MCF 10A (cell line): ENCODE data around the gene CD79B. TPM values are rescaled to one million over a fixed set of nuclear protein-coding genes. Genes with fewer than 3 reads are reported as not detected.

Experiments
- BruUV-seq: library from RNA; stranded (reverse); fragments of 400-500 nt; replicated peaks from 2 replicates; lab custom pipeline; 2021; lab: Mats Ljungman, UMichigan
- CTCF ChIA-PET: fragments of 300-600 bp; sonication (Branson Sonifier 250); formaldehyde crosslinking; extraction: SDS; loops from one replicate; lab custom pipeline; 2021; ENCODE audit warnings: antibody characterized with exemption, inconsistent platforms; lab: Yijun Ruan, JAX
- POLR2A ChIA-PET: fragments of 300-600, 350-650 bp; sonication (Branson Sonifier 250); formaldehyde crosslinking; extraction: SDS; loops from one replicate; lab custom pipeline; 2020; ENCODE audit warnings: antibody characterized with exemption, inconsistent platforms; lab: Yijun Ruan, JAX
- DNase-seq: peaks from one replicate; pipeline ENCODE4 v3.0.0-alpha.2; 2018; ENCODE audit not compliant: unreplicated experiment
- H3K27ac Mint-ChIP-seq: one replicate; pipeline ENCODE4 v1.8.0; 2022; ENCODE audit warnings: mild to moderate bottlenecking, low read depth, mixed read lengths; ENCODE audit not compliant: unreplicated experiment
- H3K27me3 Mint-ChIP-seq: one replicate; pipeline ENCODE4 v1.8.0; 2022; ENCODE audit warnings: mixed read lengths; ENCODE audit not compliant: insufficient read depth, unreplicated experiment
- H3K36me3 Mint-ChIP-seq: one replicate; pipeline ENCODE4 v1.8.0; 2022; ENCODE audit warnings: mild to moderate bottlenecking, moderate library complexity, mixed read lengths; ENCODE audit not compliant: insufficient read depth, unreplicated experiment
- H3K4me1 Mint-ChIP-seq: one replicate; pipeline ENCODE4 v1.8.0; 2022; ENCODE audit warnings: mixed read lengths; ENCODE audit not compliant: insufficient read depth, unreplicated experiment
- H3K4me3 Mint-ChIP-seq: one replicate; pipeline ENCODE4 v1.8.0; 2022; ENCODE audit warnings: mild to moderate bottlenecking, moderate library complexity, mixed read lengths; ENCODE audit not compliant: unreplicated experiment
- H3K9me3 Mint-ChIP-seq: one replicate; pipeline ENCODE4 v1.8.0; 2022; ENCODE audit warnings: mixed read lengths; ENCODE audit not compliant: unreplicated experiment
- CTCF ChIP-seq: fragments of 200-600 bp; IDR thresholded peaks from one replicate; pipeline ENCODE4 v1.8.0; 2022; ENCODE audit warnings: antibody characterized with exemption, mild to moderate bottlenecking; ENCODE audit not compliant: unreplicated experiment
- intact Hi-C: fragments of 100-400 bp; cut with micrococcal nuclease; formaldehyde crosslinking; loops from 2 replicates; pipeline ENCODE4 v1.14.1; 2022
- total RNA-seq: library from RNA; stranded (reverse); gene quantifications from 2 replicates; pipeline ENCODE4 v1.2.3, GENCODE V29; 2022

CD79B gene
- total RNA-seq, 1 experiment from 2014 or later, result not detected

DNA sequence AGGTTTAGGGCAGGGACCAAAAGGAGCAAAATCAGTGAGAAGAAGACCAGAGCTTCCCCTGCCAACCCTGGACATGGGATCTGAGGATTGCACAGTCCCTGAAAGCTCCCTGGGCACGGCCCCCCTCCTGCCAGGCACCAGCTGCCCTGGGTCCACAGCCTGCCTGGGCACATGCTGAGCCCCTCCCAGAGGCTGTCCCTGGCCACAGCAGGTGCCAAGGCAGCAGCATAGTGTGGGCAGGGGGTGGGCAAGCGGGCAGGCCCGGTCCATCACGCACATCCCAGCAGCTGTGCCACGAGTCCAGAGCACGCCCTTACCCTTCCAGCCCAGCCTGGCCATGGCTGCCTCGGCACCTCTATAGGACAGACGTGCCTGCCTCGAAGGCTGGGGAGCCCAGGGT, 27.9 kb upstream of the CD79B start:
- intact Hi-C loops, result no loop called here

DNA sequence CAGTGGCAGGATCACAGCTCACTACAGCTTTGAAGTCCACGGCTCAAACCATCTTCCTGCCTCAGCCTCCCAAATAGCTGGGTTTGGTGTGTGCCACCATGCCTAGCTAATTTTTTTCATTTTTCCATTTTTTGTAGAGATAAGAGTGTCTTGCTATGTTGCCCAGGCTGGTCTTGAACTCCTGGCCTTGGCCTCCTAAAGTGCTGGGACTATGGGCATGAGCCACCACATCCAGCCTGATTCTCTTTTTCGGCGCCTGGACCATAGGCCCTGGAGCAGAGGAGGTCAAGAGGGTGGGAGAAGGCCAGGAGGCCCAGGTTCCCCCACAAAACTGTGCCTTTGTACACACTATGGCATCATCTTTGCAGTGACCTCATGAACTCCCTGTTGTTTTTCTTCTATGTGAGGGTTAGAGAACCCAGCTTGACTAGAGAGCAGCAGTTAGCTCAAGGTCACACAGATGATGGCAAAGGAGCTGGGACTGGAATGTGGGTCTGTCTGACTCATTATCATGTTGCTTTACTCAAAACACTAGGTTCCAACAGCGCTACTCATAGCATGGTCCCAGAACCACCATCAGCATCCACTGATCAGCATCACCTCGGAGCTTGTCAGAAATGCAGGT, 24.3 kb upstream of the CD79B start:
- no peak for DNase-seq
- no peak for TF ChIP-seq CTCF
- Mint-ChIP-seq H3K27ac (no peak overlapping the region), H3K9me3 (no peaks in the 10 kb centered on the region), H3K36me3 (no peaks in the 10 kb centered on the region), H3K27me3 (no peaks in the 10 kb centered on the region), H3K4me1 (no peaks in the 10 kb centered on the region), H3K4me3 (no peak overlapping the region)
- ChIA-PET POLR2A (interaction anchor here (0.9 kb wide), 1 partner anchor 25 kb away, joined by 3 read pairs; no protein-coding TSS in a partner anchor), CTCF (interaction anchor here (0.6 to 1.2 kb wide), 2 partner anchors 33 to 90 kb away, joined by 3 to 6 read pairs; no protein-coding TSS in a partner anchor)
- intact Hi-C loops, result no loop called here
- no TSS peak for BruUV-seq

More for the DNA sequence above, 27.9 kb upstream of the CD79B start:
- H3K4me3 Mint-ChIP-seq, result no peak overlapping the region
- H3K4me1 Mint-ChIP-seq, result no peaks in the 10 kb centered on the region
- CTCF ChIA-PET, result interaction anchor here (1.3 kb wide), 1 partner anchor 9 kb away, joined by 7 read pairs; no protein-coding TSS in a partner anchor
- no peaks in the 10 kb centered on the region for H3K36me3 Mint-ChIP-seq
- no peak overlapping the region for H3K27ac Mint-ChIP-seq
- POLR2A ChIA-PET, result no interaction called here
- BruUV-seq, result no TSS peak
- H3K27me3 Mint-ChIP-seq, result no peaks in the 10 kb centered on the region
- no peak for TF ChIP-seq CTCF
- DNase-seq, result no peak
- no peaks in the 10 kb centered on the region for H3K9me3 Mint-ChIP-seq

- no peaks in the 10 kb centered on the region for H3K27me3 Mint-ChIP-seq
- BruUV-seq, result no TSS peak
- H3K9me3 Mint-ChIP-seq, result no peaks in the 10 kb centered on the region
- CTCF ChIA-PET, result no interaction called here
- no peaks in the 10 kb centered on the region for H3K4me1 Mint-ChIP-seq
- intact Hi-C loops, result no loop called here
- H3K4me3 Mint-ChIP-seq, result no peak overlapping the region
- no peak for TF ChIP-seq CTCF
- POLR2A ChIA-PET, result no interaction called here
- DNase-seq, result no peak
- no peak overlapping the region for H3K27ac Mint-ChIP-seq
- H3K36me3 Mint-ChIP-seq, result no peaks in the 10 kb centered on the region
These were observed 23.7 kb upstream of the CD79B start for GRCh38 chr17:63955791-63956190.

GRCh38 chr17:63955232-63955631, 23.1 kb upstream of the CD79B start:
- no peaks in the 10 kb centered on the region for H3K4me1 Mint-ChIP-seq
- BruUV-seq, result no TSS peak
- ChIA-PET CTCF (no interaction called here), POLR2A (no interaction called here)
- no peak for TF ChIP-seq CTCF
- no peaks in the 10 kb centered on the region for H3K36me3 Mint-ChIP-seq
- no peaks in the 10 kb centered on the region for H3K27me3 Mint-ChIP-seq
- no peak for DNase-seq
- no peak overlapping the region for H3K27ac Mint-ChIP-seq
- no peaks in the 10 kb centered on the region for H3K9me3 Mint-ChIP-seq
- H3K4me3 Mint-ChIP-seq, result no peak overlapping the region
- intact Hi-C loops, result no loop called here
